KMS-11 (cell line): ENCODE data around the gene DNASE1L1.

Source experiments
- H2AFZ ChIP-seq: fragments of 200-600 bp; sonication (generic); 2 replicates; pipeline ENCODE4 v1.6.1; 2016; ENCODE audit warnings: antibody characterized with exemption, mixed run types, low read depth
- H3K27ac ChIP-seq: fragments of 200-600 bp; sonication (generic); 2 replicates; pipeline ENCODE4 v1.6.1; 2016; ENCODE audit warnings: mild to moderate bottlenecking, mixed run types
- H3K27me3 ChIP-seq: fragments of 200-600 bp; sonication (generic); 2 replicates; pipeline ENCODE4 v1.6.1; 2017; ENCODE audit warnings: mild to moderate bottlenecking, low read depth, mixed run types, moderate library complexity; ENCODE audit not compliant: insufficient read depth
- H3K36me3 ChIP-seq: fragments of 200-600 bp; sonication (generic); 2 replicates; pipeline ENCODE4 v1.6.1; 2017; ENCODE audit warnings: mild to moderate bottlenecking, mixed run types; ENCODE audit not compliant: insufficient read depth
- H3K4me1 ChIP-seq: fragments of 200-600 bp; sonication (generic); 2 replicates; pipeline ENCODE4 v1.6.1; 2016; ENCODE audit warnings: mild to moderate bottlenecking, low read depth, mixed run types; ENCODE audit not compliant: poor library complexity, severe bottlenecking
- H3K4me2 ChIP-seq: fragments of 200-600 bp; sonication (generic); 2 replicates; pipeline ENCODE4 v1.7.0; 2016; ENCODE audit warnings: mild to moderate bottlenecking, mixed run types
- H3K4me3 ChIP-seq: fragments of 200-600 bp; sonication (generic); IDR thresholded peaks from 2 replicates; pipeline ENCODE4 v1.6.1; 2017; ENCODE audit warnings: low read depth, low read length, mixed read lengths; ENCODE audit not compliant: insufficient read depth
- H3K79me2 ChIP-seq: fragments of 200-600 bp; sonication (generic); 2 replicates; pipeline ENCODE4 v1.6.1; 2016; ENCODE audit warnings: low read depth, mixed run types; ENCODE audit not compliant: insufficient read depth
- H3K9ac ChIP-seq: fragments of 200-600 bp; sonication (generic); 2 replicates; pipeline ENCODE4 v1.6.1; 2016; ENCODE audit warnings: mild to moderate bottlenecking, mixed run types
- H4K20me1 ChIP-seq: fragments of 200-600 bp; sonication (generic); 2 replicates; pipeline ENCODE4 v1.6.1; 2016; ENCODE audit warnings: mild to moderate bottlenecking, mixed run types; ENCODE audit not compliant: insufficient read depth
- TF ChIP-seq, protein P1 (sequence below): fragments of 200-600 bp; sonication (generic); conservative IDR thresholded peaks from 2 replicates; pipeline ENCODE4 v1.6.1; 2017; ENCODE audit warnings: low read depth, mild to moderate bottlenecking, antibody characterized with exemption, low read length, moderate library complexity, mixed read lengths

The DNASE1L1 gene

DNA sequence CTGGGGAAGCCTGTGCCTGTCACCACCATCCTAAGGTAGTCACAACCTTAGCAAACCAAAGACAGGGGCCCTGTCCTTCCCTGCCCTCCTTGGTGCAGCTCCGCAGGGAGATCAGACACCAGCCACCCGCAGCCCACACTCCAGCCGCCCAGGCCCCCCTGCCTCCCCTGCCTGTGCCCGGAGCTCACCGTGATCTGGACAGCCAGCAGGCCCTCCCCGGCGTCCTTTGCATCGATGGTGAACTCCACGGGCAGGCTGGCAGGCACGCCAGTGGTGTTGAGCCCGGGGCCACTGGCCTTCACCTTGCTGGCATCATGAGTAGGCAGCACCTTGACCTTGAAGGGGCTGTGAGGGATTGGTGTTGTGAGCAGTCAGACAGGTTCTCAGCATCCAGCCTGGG is 51.0 kb downstream of the DNASE1L1 start:
- no peaks in the 10 kb centered on the region for H4K20me1 ChIP-seq
- no peak overlapping the region for H3K4me3 ChIP-seq
- no peaks in the 10 kb centered on the region; the same call in 1 of the 2 replicates for H3K36me3 ChIP-seq
- no peak overlapping the region for H3K4me2 ChIP-seq
- no peak overlapping the region for H3K27ac ChIP-seq
- TF ChIP-seq, protein P1, sequence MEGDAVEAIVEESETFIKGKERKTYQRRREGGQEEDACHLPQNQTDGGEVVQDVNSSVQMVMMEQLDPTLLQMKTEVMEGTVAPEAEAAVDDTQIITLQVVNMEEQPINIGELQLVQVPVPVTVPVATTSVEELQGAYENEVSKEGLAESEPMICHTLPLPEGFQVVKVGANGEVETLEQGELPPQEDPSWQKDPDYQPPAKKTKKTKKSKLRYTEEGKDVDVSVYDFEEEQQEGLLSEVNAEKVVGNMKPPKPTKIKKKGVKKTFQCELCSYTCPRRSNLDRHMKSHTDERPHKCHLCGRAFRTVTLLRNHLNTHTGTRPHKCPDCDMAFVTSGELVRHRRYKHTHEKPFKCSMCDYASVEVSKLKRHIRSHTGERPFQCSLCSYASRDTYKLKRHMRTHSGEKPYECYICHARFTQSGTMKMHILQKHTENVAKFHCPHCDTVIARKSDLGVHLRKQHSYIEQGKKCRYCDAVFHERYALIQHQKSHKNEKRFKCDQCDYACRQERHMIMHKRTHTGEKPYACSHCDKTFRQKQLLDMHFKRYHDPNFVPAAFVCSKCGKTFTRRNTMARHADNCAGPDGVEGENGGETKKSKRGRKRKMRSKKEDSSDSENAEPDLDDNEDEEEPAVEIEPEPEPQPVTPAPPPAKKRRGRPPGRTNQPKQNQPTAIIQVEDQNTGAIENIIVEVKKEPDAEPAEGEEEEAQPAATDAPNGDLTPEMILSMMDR, result no peak
- no peaks in the 10 kb centered on the region; the same call in 1 of the 2 replicates for H3K79me2 ChIP-seq
- H3K27me3 ChIP-seq, result no peaks in the 10 kb centered on the region
- no peak overlapping the region for H3K9ac ChIP-seq
- H3K4me1 ChIP-seq, result no peaks in the 10 kb centered on the region
- H2AFZ ChIP-seq, result no peak overlapping the region

DNA sequence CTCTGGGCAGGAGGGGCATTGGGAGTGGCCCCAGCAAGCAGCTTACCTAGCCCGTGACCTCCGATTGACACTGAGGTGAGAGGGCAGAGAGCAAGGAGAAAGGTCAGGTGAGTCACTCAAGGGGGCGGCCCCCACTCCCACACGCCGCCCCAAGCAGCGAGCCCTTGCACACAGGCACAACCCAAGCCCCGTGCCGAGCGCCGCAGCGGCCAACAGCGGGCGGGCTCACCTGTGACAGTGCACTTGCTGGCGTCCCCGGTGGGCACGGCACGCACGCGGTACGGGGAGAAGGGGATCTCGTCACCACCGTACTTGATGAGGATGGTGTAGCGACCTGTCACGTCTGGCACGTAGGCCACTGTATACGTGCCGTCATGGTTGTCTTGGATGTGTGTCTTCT is 51.8 kb downstream of the DNASE1L1 start:
- Histone ChIP-seq H3K36me3 (no peaks in the 10 kb centered on the region), H4K20me1 (no peaks in the 10 kb centered on the region), H3K27ac (no peak overlapping the region), H2AFZ (no peak overlapping the region), H3K27me3 (no peaks in the 10 kb centered on the region), H3K4me2 (no peak overlapping the region), H3K79me2 (no peaks in the 10 kb centered on the region; the same call in 1 of the 2 replicates), H3K4me1 (no peaks in the 10 kb centered on the region), H3K4me3 (no peak overlapping the region), H3K9ac (no peak overlapping the region)
- TF ChIP-seq, protein P1, result no peak

DNA sequence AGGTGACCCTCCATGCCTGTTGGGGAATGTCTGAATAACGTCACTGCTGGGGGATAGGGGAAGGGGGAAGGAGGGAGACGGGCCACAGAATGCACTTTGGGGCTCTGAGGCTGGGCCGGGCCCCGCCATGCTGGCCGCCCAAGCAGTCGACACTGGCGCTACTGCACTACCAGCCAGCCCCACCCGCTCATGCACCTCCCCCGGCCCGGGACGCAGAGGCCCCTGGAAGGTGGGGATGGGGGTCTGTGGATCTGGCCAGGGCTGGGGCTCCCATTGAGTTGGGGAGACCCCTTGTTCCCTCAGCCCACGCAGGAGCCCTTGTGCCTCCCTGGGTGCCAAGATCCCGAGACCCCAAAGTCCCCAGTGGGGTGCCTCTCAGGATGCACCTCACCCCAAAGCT is 52.5 kb downstream of the DNASE1L1 start:
- Histone ChIP-seq H3K4me1 (no peaks in the 10 kb centered on the region), H3K27ac (no peak overlapping the region), H3K4me2 (no peak overlapping the region), H3K79me2 (no peaks in the 10 kb centered on the region; the same call in 1 of the 2 replicates), H3K36me3 (no peaks in the 10 kb centered on the region), H4K20me1 (no peaks in the 10 kb centered on the region), H3K9ac (no peak overlapping the region), H3K4me3 (no peak overlapping the region), H2AFZ (no peak overlapping the region), H3K27me3 (no peaks in the 10 kb centered on the region)
- TF ChIP-seq, protein P1, result no peak

DNA sequence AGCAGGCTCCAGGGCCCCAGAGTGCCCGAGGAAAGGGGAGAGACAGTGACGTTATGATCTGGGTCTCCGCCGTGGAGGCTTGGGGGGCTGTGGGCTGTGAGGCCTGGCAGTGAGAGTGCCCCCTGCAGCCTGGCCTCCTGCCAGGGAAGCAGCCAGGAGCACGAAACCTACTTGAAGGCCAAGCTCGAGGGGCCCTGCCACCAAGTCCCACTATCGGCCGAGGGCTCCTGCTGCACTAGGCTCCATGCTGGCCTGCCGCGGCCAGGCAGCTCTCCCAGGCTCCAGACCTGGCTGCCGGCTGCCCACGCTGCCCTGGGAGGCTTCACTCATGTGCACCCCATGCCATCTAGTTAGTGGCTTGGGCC is 53.3 kb downstream of the DNASE1L1 start:
- Histone ChIP-seq H3K36me3 (no peaks in the 10 kb centered on the region), H4K20me1 (no peaks in the 10 kb centered on the region)
- TF ChIP-seq, protein P1, result no peak

More for the DNA sequence above, 53.3 kb downstream of the DNASE1L1 start:
- no peak overlapping the region for H3K9ac ChIP-seq
- no peaks in the 10 kb centered on the region for H3K79me2 ChIP-seq
- H2AFZ ChIP-seq, result no peak overlapping the region
- H3K4me3 ChIP-seq, result no peak overlapping the region
- H3K27ac ChIP-seq, result no peak overlapping the region
- H3K4me1 ChIP-seq, result no peaks in the 10 kb centered on the region
- H3K27me3 ChIP-seq, result no peaks in the 10 kb centered on the region
- H3K4me2 ChIP-seq, result no peak overlapping the region
